SH-SY5Y (cell line): Measurements from ENCODE around the gene RASAL3.

Experiments used
- GATA2 ChIP-seq: IDR thresholded peaks from 2 replicates; pipeline ENCODE4 v1.6.1; 2011; ENCODE audit warnings: mild to moderate bottlenecking, low read depth, low read length
- GATA3 ChIP-seq: IDR thresholded peaks from 2 replicates; pipeline ENCODE4 v1.6.1; 2011; ENCODE audit warnings: low read depth, mild to moderate bottlenecking, low read length, moderate library complexity

The RASAL3 gene

GRCh38 chr19:15487038-15487437 lies 22.7 kb upstream of the RASAL3 start:
- TF ChIP-seq GATA2 (no peak), GATA3 (no peak)

- TF ChIP-seq GATA3 (no peak), GATA2 (no peak)
These were observed 15.3 kb upstream of the RASAL3 start, which contains the start of gene PGLYRP2 for GRCh38 chr19:15479391-15480345. Gene PGLYRP2 (minus strand): TSS chr19:15479501. CDS start chr19:15479371, 130 bp downstream.

- TF ChIP-seq GATA3 (no peak), GATA2 (no peak)
These were observed 12.0 kb upstream of the RASAL3 start for GRCh38 chr19:15476325-15476724.

- TF ChIP-seq GATA2: no peak
- TF ChIP-seq GATA3: no peak
These were observed 11.3 kb upstream of the RASAL3 start for GRCh38 chr19:15475611-15476010.

GRCh38 chr19:15475169-15475568 lies 10.8 kb upstream of the RASAL3 start:
- TF ChIP-seq GATA3 (no peak), GATA2 (no peak)

- TF ChIP-seq GATA3 (no peak), GATA2 (no peak)
These were observed 7.3 kb upstream of the RASAL3 start for GRCh38 chr19:15471639-15472101.

GRCh38 chr19:15469513-15470297 lies 5.4 kb upstream of the RASAL3 start:
- no peak for TF ChIP-seq GATA3
- TF ChIP-seq GATA2: no peak

GRCh38 chr19:15468675-15469512 lies 4.5 kb upstream of the RASAL3 start:
- TF ChIP-seq GATA2 (no peak), GATA3 (no peak)

- TF ChIP-seq GATA3 (no peak), GATA2 (no peak)
These were observed 3.4 kb upstream of the RASAL3 start for GRCh38 chr19:15467734-15468214.

GRCh38 chr19:15466851-15467733 lies 2.7 kb upstream of the RASAL3 start:
- peak; percentile 28; the same call in 1 of the 2 replicates for TF ChIP-seq GATA2
- TF ChIP-seq GATA3: no peak

GRCh38 chr19:15463861-15464371 lies 428 bp downstream of the RASAL3 start:
- TF ChIP-seq GATA3: no peak
- TF ChIP-seq GATA2: no peak

- no peak for TF ChIP-seq GATA3
- no peak for TF ChIP-seq GATA2
These were observed 2.6 kb downstream of the RASAL3 start for GRCh38 chr19:15461694-15462093.
